Measurements from ENCODE around the gene CDH13. TPM values are rescaled to one million over a fixed set of nuclear protein-coding genes. Genes with fewer than 3 reads are reported as not detected.

Gene CDH13
- total RNA-seq, 2 donors from 2014 or later: 2.9 TPM; not detected in 1

DNA sequence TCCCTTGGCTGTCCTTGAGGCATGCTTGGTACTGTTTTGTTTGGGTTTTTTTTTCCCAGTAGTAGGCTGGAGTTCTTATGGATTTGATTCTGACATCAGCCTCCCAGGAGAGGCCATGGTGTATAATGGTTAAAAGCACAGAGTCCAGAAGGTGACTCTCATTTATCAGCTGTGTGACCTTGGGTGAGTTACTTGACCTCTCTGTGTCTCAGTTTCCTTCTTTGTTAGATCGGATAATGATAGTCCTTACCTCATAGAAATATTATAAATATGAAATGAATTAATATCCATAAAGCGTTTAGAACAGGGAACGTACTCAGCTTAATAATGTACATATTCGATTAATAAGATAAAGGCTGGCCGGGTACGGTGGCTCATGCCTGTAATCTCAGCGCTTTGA is 810.3 kb downstream of the CDH13 start:
- intact Hi-C loops (cut with DNase I): no loop called here
- no peaks in the 10 kb centered on the region for H3K9me3 ChIP-seq
- H3K27ac ChIP-seq: no peak overlapping the region
- H3K27me3 ChIP-seq: no peaks in the 10 kb centered on the region
- WGBS, 2 donors: 77 to 81% methylated on average over 7 of the region's 7 CpGs
- H3K36me3 ChIP-seq (replicated peaks in 1 of 2; ENCODE audit: insufficient read depth in 1 of 2, low read depth in 2 of 2): no peaks in the 10 kb centered on the region
- no peak for TF ChIP-seq POLR2A (IDR thresholded peaks at IDR 0.05)
- TF ChIP-seq, protein P1, sequence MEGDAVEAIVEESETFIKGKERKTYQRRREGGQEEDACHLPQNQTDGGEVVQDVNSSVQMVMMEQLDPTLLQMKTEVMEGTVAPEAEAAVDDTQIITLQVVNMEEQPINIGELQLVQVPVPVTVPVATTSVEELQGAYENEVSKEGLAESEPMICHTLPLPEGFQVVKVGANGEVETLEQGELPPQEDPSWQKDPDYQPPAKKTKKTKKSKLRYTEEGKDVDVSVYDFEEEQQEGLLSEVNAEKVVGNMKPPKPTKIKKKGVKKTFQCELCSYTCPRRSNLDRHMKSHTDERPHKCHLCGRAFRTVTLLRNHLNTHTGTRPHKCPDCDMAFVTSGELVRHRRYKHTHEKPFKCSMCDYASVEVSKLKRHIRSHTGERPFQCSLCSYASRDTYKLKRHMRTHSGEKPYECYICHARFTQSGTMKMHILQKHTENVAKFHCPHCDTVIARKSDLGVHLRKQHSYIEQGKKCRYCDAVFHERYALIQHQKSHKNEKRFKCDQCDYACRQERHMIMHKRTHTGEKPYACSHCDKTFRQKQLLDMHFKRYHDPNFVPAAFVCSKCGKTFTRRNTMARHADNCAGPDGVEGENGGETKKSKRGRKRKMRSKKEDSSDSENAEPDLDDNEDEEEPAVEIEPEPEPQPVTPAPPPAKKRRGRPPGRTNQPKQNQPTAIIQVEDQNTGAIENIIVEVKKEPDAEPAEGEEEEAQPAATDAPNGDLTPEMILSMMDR (IDR thresholded peaks at IDR 0.05): no peak
- H3K4me1 ChIP-seq: no peaks in the 10 kb centered on the region
- ATAC-seq: no peak
- no peak overlapping the region for H3K4me3 ChIP-seq
- DNase-seq: no peak

DNA sequence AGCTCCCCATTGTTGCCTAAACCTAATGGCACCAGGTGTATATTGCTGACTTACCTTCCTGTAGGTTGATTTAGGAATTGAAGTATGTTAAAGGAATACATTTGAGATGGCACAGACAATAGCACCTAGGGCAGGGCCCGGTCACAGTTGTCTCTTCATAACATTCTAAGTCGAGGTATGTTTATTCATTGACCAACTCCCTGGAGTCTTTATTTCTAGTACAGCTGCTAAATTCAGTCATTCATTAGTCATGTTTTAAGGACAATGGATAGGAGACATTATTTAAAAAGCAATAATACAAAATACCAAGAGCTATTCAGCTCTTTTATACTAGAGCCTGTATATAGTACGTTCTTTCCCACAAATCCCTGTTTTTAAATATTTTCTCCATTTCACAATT is 811.6 kb downstream of the CDH13 start:
- Histone ChIP-seq H3K4me1 (no peaks in the 10 kb centered on the region), H3K27me3 (no peaks in the 10 kb centered on the region), H3K36me3 (replicated peaks in 1 of 2; ENCODE audit: insufficient read depth in 1 of 2, low read depth in 2 of 2) (no peaks in the 10 kb centered on the region), H3K27ac (no peak overlapping the region), H3K4me3 (no peak overlapping the region), H3K9me3 (no peaks in the 10 kb centered on the region)
- TF ChIP-seq, protein P1 (IDR thresholded peaks at IDR 0.05): no peak
- TF ChIP-seq POLR2A (IDR thresholded peaks at IDR 0.05): no peak
- ATAC-seq (no peak), DNase-seq (no peak)
- intact Hi-C loops (cut with DNase I): no loop called here
- WGBS, 2 donors: 73 to 77% methylated on average over 3 of the region's 3 CpGs

DNA sequence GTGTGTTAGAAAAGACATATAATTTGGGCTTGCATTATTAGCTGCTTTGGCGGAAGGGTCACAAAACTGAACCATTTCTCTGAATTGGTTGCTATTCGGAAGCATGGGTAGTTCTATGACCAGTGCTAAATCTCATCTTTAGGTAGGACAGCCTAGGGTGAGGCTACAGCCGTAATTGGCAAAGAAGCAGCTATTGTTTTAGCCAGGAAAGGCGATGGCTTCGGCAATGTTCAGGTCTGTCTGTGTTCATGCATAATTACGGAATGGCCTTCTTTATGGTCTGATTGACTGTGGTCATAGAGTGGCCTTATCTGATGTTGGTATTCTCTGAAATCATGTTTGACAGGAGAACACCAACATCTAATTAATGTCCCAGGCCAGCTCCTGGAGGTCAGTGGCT is 812.6 kb downstream of the CDH13 start:
- no peak for ATAC-seq
- no peak overlapping the region for H3K4me3 ChIP-seq
- DNase-seq: no peak
- no peaks in the 10 kb centered on the region for H3K36me3 ChIP-seq (replicated peaks in 1 of 2; ENCODE audit: insufficient read depth in 1 of 2, low read depth in 2 of 2)
- no peak overlapping the region for H3K27ac ChIP-seq
- TF ChIP-seq, protein P1 (IDR thresholded peaks at IDR 0.05): no peak
- no peak for TF ChIP-seq POLR2A (IDR thresholded peaks at IDR 0.05)
- H3K27me3 ChIP-seq: no peaks in the 10 kb centered on the region
- no peaks in the 10 kb centered on the region for H3K4me1 ChIP-seq
- H3K9me3 ChIP-seq: no peaks in the 10 kb centered on the region
- intact Hi-C loops (cut with DNase I): no loop called here
- WGBS, 2 donors: 69 to 82% methylated on average over 6 of the region's 6 CpGs

DNA sequence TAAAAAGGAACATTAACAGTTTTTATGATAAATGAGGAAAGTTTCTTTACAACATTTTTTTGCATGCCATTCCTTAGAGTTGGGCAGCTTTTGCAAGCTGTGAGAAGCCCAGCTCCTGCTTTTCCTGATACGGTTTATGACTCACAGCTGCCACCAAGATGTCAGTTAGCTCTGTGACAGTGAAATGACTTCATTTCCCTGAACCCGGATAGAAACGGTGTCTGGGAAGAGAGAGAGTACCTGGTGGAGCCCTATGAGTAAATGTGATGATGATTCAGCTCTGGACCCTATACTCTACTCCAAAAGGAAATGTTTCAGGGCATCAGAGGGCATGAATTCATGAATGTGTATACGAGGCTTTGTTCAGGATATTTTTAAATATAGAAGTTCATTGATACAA is 814.7 kb downstream of the CDH13 start:
- intact Hi-C loops (cut with DNase I): no loop called here
- WGBS, 2 donors: 16 to 17% methylated on average over 4 of the region's 4 CpGs
- TF ChIP-seq, protein P1 (IDR thresholded peaks at IDR 0.05): no peak
- no peak for TF ChIP-seq POLR2A (IDR thresholded peaks at IDR 0.05)

DNA sequence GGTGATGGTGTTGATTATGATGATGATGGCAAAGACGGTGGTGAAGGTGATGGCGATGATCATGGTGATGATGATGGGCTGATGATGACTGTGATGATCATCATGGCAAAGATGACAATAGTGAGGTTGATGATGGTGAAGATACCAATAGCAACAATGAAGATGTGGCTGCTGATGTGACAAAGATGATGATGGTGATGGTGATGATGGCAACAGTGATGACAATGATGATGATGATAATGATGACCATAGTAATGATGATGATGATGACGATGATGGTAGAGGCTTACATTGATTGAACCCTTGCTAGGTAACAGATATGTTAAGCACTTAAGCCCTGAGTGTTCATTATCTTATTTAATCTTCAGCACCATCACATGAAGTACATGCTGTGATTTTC is 817.2 kb downstream of the CDH13 start:
- intact Hi-C loops (cut with DNase I): no loop called here
- WGBS, 2 donors: 49 to 54% methylated on average over 3 of the region's 3 CpGs
- no peak for TF ChIP-seq POLR2A (IDR thresholded peaks at IDR 0.05)
- TF ChIP-seq, protein P1 (IDR thresholded peaks at IDR 0.05): no peak
- no peak overlapping the region for H3K27ac ChIP-seq
- no peak overlapping the region for H3K4me3 ChIP-seq
- ATAC-seq (no peak), DNase-seq (no peak)
- no peaks in the 10 kb centered on the region for H3K36me3 ChIP-seq (replicated peaks in 1 of 2; ENCODE audit: insufficient read depth in 1 of 2, low read depth in 2 of 2)
- H3K4me1 ChIP-seq: no peaks in the 10 kb centered on the region
- H3K9me3 ChIP-seq: no peaks in the 10 kb centered on the region
- H3K27me3 ChIP-seq: no peaks in the 10 kb centered on the region

More for the DNA sequence above, 814.7 kb downstream of the CDH13 start:
- no peak for DNase-seq
- H3K9me3 ChIP-seq: no peaks in the 10 kb centered on the region
- no peak for ATAC-seq
- no peaks in the 10 kb centered on the region for H3K36me3 ChIP-seq (replicated peaks in 1 of 2; ENCODE audit: insufficient read depth in 1 of 2, low read depth in 2 of 2)
- H3K4me3 ChIP-seq: no peak overlapping the region
- no peak overlapping the region for H3K27ac ChIP-seq
- no peaks in the 10 kb centered on the region for H3K27me3 ChIP-seq
- H3K4me1 ChIP-seq: no peaks in the 10 kb centered on the region

Measured in body of pancreas (tissue), 4 donors.